Endothelial cell of umbilical vein (primary cell): ENCODE measurements around the gene HOXC5.

Source experiments
- CTCF ChIP-seq, 2 donors: IDR thresholded peaks; 1 replicate in 1 of 2; 2 replicates in 1 of 2; pipeline ENCODE4 v1.5.1; 2011; ENCODE audit warnings: low read length in 2 of 2, mild to moderate bottlenecking in 2 of 2, moderate library complexity in 2 of 2, control low read depth in 1 of 2, inconsistent platforms in 1 of 2, low read depth in 1 of 2; ENCODE audit not compliant: insufficient read depth in 1 of 2; ENCODE audit errors: extremely low read depth in 1 of 2
- GATA2 ChIP-seq: IDR thresholded peaks from 2 replicates; pipeline ENCODE4 v1.7.0; 2011; ENCODE audit warnings: low read depth, mild to moderate bottlenecking, moderate library complexity, mixed read lengths, low read length; ENCODE audit not compliant: insufficient read length, insufficient read depth
- JUN ChIP-seq: IDR thresholded peaks from 2 replicates; pipeline ENCODE4 v1.6.1; 2011; ENCODE audit warnings: borderline replicate concordance, low read depth; ENCODE audit not compliant: insufficient read length, insufficient read depth
- MYC ChIP-seq: IDR thresholded peaks from one replicate; pipeline ENCODE4 v1.6.1; 2011; ENCODE audit warnings: mild to moderate bottlenecking, low read depth, low read length
- POLR2A ChIP-seq: IDR thresholded peaks from 2 replicates; pipeline ENCODE4 v1.6.1; 2012; ENCODE audit warnings: low read depth, mild to moderate bottlenecking, control low read depth, low read length
- POLR2AphosphoS5 ChIP-seq: IDR thresholded peaks from 2 replicates; pipeline ENCODE4 v1.6.1; 2012; ENCODE audit warnings: low read depth, mild to moderate bottlenecking, control low read depth, low read length, moderate library complexity; ENCODE audit not compliant: insufficient read depth

- TF ChIP-seq CTCF (IDR thresholded peaks at IDR 0.05; ENCODE audit: extremely low read depth in 1 of 2, insufficient read depth in 1 of 2, low read depth in 1 of 2, low read length in 2 of 2) (no peak), POLR2AphosphoS5 (no peak), GATA2 (no peak), POLR2A (no peak), MYC (no peak), JUN (no peak)
These were observed 21.2 kb downstream of the HOXC5 start, which contains the start of gene HOXC4 for GRCh38 chr12:54053751-54054741.
